CD14-positive monocyte (primary cell): ENCODE measurements around the gene IGF1R. TPM values are rescaled to one million over a fixed set of nuclear protein-coding genes. Genes with fewer than 3 reads are reported as not detected.

Source experiments
- DNase-seq, 3 donors: peaks; one replicate each; pipeline ENCODE4 v3.0.0-alpha.2; 2011 to 2022
- H2AFZ ChIP-seq: 2 replicates; pipeline ENCODE4 v1.6.0; 2012; ENCODE audit warnings: mild to moderate bottlenecking, low read depth, low read length, inconsistent platforms; ENCODE audit not compliant: insufficient read depth, poor library complexity, severe bottlenecking
- H3K27ac ChIP-seq, 2 donors: 1 replicate in 1 of 2; 2 replicates in 1 of 2; pipeline ENCODE4 v1.5.1; 2012 to 2013; ENCODE audit warnings: low read length in 2 of 2, control low read depth in 1 of 2, inconsistent platforms in 1 of 2, low read depth in 1 of 2, mild to moderate bottlenecking in 1 of 2
- H3K27me3 ChIP-seq, 2 donors: one replicate each; pipeline versions ENCODE4 v1.6.0 to v1.6.1; 2011 to 2013; ENCODE audit warnings: low read length in 2 of 2; ENCODE audit not compliant: control insufficient read depth in 2 of 2, insufficient read depth in 2 of 2
- H3K36me3 ChIP-seq, 2 donors: replicated peaks in 1 of 2; 1 replicate in 1 of 2; 2 replicates in 1 of 2; pipeline versions ENCODE4 v1.5.1 to v1.6.1; 2012 to 2013; ENCODE audit warnings: low read length in 2 of 2, control low read depth in 1 of 2, inconsistent platforms in 1 of 2, mild to moderate bottlenecking in 1 of 2; ENCODE audit not compliant: insufficient read depth in 2 of 2, control insufficient read depth in 1 of 2
- H3K4me1 ChIP-seq, 2 donors: 1 replicate in 1 of 2; 2 replicates in 1 of 2; pipeline versions ENCODE4 v1.5.1 to v1.6.1; 2012 to 2013; ENCODE audit warnings: low read length in 2 of 2, control low read depth in 1 of 2, inconsistent platforms in 1 of 2, mild to moderate bottlenecking in 1 of 2, moderate library complexity in 1 of 2; ENCODE audit not compliant: insufficient read depth in 2 of 2, control insufficient read depth in 1 of 2
- H3K4me2 ChIP-seq: replicated peaks from 2 replicates; pipeline ENCODE3; 2012; ENCODE audit warnings: low read length, moderate library complexity, mild to moderate bottlenecking; ENCODE audit not compliant: poor library complexity, severe bottlenecking; ENCODE audit errors: extremely low read depth
- H3K4me3 ChIP-seq, 3 experiments: fragments of 200-600 bp in 1 of 3; sonication (generic) in 1 of 3; replicated peaks in 1 of 3; 1 replicate in 2 of 3; 2 replicates in 1 of 3; pipeline ENCODE4 v1.5.1; 2011 to 2013; ENCODE audit warnings: low read length in 3 of 3, mild to moderate bottlenecking in 3 of 3, control low read depth in 2 of 3, low read depth in 2 of 3, inconsistent platforms in 1 of 3, moderate library complexity in 1 of 3
- H3K79me2 ChIP-seq: 2 replicates; pipeline ENCODE4 v1.6.0; 2012; ENCODE audit warnings: mild to moderate bottlenecking, control low read depth, inconsistent platforms, low read length, moderate library complexity; ENCODE audit not compliant: insufficient read depth
- H3K9ac ChIP-seq: 2 replicates; pipeline ENCODE4 v1.6.0; 2017; ENCODE audit warnings: low read length, mild to moderate bottlenecking; ENCODE audit not compliant: insufficient read depth, poor library complexity, severe bottlenecking
- H3K9me3 ChIP-seq, 2 donors: replicated peaks in 1 of 2; 1 replicate in 1 of 2; 2 replicates in 1 of 2; pipeline versions ENCODE4 v1.5.1 to v1.6.1; 2012 to 2013; ENCODE audit warnings: low read length in 2 of 2, control low read depth in 1 of 2; ENCODE audit not compliant: control insufficient read depth in 1 of 2, insufficient read depth in 1 of 2
- H4K20me1 ChIP-seq: 2 replicates; pipeline ENCODE4 v1.6.0; 2012; ENCODE audit warnings: mild to moderate bottlenecking, low read length, control low read depth, moderate library complexity; ENCODE audit not compliant: insufficient read depth
- H3K27ac Mint-ChIP-seq, 7 donors: one replicate each; pipeline ENCODE4 v1.8.0; 2020; ENCODE audit warnings: mild to moderate bottlenecking in 7 of 7, mixed read lengths in 7 of 7, moderate library complexity in 6 of 7, inconsistent platforms in 2 of 7
- H3K27me3 Mint-ChIP-seq, 3 donors: one replicate each; pipeline ENCODE4 v1.8.0; 2021 to 2022; ENCODE audit warnings: low read depth in 3 of 3, mild to moderate bottlenecking in 3 of 3, mixed read lengths in 3 of 3, moderate library complexity in 3 of 3, inconsistent platforms in 1 of 3
- H3K36me3 Mint-ChIP-seq, 2 donors: one replicate each; pipeline ENCODE4 v1.8.0; 2020; ENCODE audit warnings: mixed read lengths in 2 of 2, inconsistent platforms in 1 of 2, mild to moderate bottlenecking in 1 of 2
- H3K4me1 Mint-ChIP-seq: one replicate; pipeline ENCODE4 v1.8.0; 2020; ENCODE audit warnings: mild to moderate bottlenecking, mixed read lengths
- H3K4me3 Mint-ChIP-seq, 2 donors: one replicate each; pipeline ENCODE4 v1.8.0; 2020; ENCODE audit warnings: mild to moderate bottlenecking in 2 of 2, mixed read lengths in 2 of 2, moderate library complexity in 1 of 2
- H3K9me3 Mint-ChIP-seq, 7 donors: one replicate each; pipeline ENCODE4 v1.8.0; 2020 to 2022; ENCODE audit warnings: mixed read lengths in 7 of 7, mild to moderate bottlenecking in 6 of 7, moderate library complexity in 6 of 7, inconsistent platforms in 2 of 7
- WGBS: methylation state at CpG from one replicate; pipeline ENCODE4 v1.1.5; 2013; ENCODE audit warnings: missing lambda C conversion rate; ENCODE audit not compliant: insufficient coverage; 5-methylcytosine and 5-hydroxymethylcytosine counted together
- intact Hi-C, 2 donors: fragments of 100-400 bp; cut with micrococcal nuclease; formaldehyde crosslinking; loops; one replicate each; pipeline versions ENCODE4 v1.15.0 to v1.15.1; 2023
- polyA plus RNA-seq, 3 donors: library from polyadenylated mRNA; depleted of rRNA in 1 of 3; unstranded in 2 of 3; stranded (reverse) in 1 of 3; fragments of 300-500 nt in 2 of 3; fragments of >200 nt in 1 of 3; fragmentation: Illumina TruSeq in 2 of 3; gene quantifications; 1 replicate in 2 of 3; 2 replicates in 1 of 3; pipeline ENCODE4 v1.2.3, GENCODE V29; 2012 to 2021
- TF ChIP-seq, protein P1 (sequence below): fragments of 200-600 bp; IDR thresholded peaks from one replicate; pipeline ENCODE4 v1.8.0; 2022; ENCODE audit warnings: antibody characterized with exemption, mild to moderate bottlenecking

IGF1R gene
- polyA plus RNA-seq, 3 donors: 0.35 to 4.9 (median 0.67) TPM

DNA sequence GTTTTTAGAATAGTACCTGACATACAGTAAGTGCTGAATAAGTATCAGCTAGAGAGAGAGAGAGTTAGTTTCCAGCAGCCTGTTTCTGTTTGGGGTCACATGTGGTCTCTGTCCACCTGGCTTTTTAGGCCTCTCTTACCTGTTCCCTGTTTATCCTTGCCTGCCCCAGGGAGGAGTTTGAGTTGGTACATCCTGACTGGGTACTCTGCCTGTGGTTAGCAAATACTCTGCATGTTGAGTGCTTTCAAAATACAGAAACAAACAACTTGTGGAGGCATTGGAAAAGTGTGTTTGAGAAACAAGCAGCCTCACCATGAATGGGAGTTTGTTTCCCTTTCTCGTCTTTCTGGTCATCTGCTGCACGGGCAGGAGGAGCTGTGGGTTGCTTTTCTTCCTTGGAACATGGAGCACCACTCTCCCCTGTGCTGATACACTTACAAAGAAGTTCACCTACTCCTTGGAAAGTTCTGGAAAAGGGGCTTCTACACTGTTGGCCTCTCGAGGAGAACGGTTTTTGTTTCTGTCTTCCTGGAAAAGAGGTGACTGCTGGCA, 193.2 kb downstream of the IGF1R start:
- H3K9me3 ChIP-seq: no peaks in the 10 kb centered on the region
- Mint-ChIP-seq H3K36me3 (peaks cover 0 to 6% of the 10 kb centered on the region in 2 donors), H3K27ac (no peak overlapping the region), H3K4me3 (no peak overlapping the region), H3K9me3 (peaks cover 0 to 7% (median 3%) of the 10 kb centered on the region in 7 donors), H3K4me1 (peaks cover 37% of the 10 kb centered on the region), H3K27me3 (peaks cover 0 to 4% (median 0%) of the 10 kb centered on the region in 3 donors)
- no peak for DNase-seq
- no peak overlapping the region for H3K4me2 ChIP-seq
- no peak overlapping the region for H2AFZ ChIP-seq
- H4K20me1 ChIP-seq: peaks cover 33% of the 10 kb centered on the region
- TF ChIP-seq, protein P1, sequence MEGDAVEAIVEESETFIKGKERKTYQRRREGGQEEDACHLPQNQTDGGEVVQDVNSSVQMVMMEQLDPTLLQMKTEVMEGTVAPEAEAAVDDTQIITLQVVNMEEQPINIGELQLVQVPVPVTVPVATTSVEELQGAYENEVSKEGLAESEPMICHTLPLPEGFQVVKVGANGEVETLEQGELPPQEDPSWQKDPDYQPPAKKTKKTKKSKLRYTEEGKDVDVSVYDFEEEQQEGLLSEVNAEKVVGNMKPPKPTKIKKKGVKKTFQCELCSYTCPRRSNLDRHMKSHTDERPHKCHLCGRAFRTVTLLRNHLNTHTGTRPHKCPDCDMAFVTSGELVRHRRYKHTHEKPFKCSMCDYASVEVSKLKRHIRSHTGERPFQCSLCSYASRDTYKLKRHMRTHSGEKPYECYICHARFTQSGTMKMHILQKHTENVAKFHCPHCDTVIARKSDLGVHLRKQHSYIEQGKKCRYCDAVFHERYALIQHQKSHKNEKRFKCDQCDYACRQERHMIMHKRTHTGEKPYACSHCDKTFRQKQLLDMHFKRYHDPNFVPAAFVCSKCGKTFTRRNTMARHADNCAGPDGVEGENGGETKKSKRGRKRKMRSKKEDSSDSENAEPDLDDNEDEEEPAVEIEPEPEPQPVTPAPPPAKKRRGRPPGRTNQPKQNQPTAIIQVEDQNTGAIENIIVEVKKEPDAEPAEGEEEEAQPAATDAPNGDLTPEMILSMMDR: no peak
- no peaks in the 10 kb centered on the region for H3K36me3 ChIP-seq
- H3K27ac ChIP-seq: no peak overlapping the region
- no peak overlapping the region for H3K4me3 ChIP-seq
- intact Hi-C loops: no loop called here
- H3K27me3 ChIP-seq: no peaks in the 10 kb centered on the region
- 73% methylated on average over 2 of the region's 4 CpGs for WGBS
- H3K9ac ChIP-seq: no peak overlapping the region
- peaks cover 25% of the 10 kb centered on the region for H3K79me2 ChIP-seq
- H3K4me1 ChIP-seq: peaks cover 15 to 30% of the 10 kb centered on the region in 2 donors

DNA sequence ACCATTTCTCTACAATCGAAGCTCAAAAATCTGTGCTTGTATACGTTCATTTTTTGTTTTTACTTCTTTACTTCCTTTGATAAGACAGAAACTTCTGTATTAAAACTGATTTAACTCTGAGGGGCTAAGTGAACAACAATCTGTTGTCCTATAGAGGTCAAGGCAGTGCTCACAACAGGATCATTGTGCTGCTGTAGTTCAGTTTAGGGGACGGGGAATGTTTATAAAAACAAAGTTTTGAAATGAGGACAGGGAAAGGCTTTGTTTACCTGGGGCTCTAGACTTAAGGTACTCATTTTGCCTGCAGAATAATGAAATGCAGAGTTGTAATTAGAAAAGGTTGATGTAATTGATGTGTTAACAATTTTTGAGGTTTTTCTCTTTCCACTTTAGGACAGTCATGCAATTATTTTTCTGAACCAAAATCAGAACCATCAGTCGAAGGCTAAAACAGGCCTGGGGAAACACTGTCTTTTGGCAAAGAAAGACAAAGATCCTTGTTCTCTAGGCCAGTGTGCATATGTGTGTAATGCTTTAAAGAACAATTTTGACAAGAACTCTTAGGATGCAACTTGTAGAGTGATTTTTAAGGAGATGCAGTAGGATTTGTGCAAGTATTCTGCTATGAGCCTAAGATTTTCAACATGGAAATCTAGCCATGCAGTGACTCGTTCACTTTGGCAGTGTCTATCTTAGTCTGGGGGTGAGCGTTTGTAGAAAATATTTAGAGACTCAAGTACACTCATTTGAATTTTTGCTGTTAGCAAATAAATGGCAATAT, 194.0 kb downstream of the IGF1R start:
- Mint-ChIP-seq H3K36me3 (peaks cover 0 to 5% of the 10 kb centered on the region in 2 donors), H3K27ac (peak overlapping the region in 1 of 7 donors; percentile 12), H3K27me3 (peaks cover 0 to 3% (median 0%) of the 10 kb centered on the region in 3 donors), H3K4me3 (no peak overlapping the region), H3K9me3 (peaks cover 0 to 2% (median 0%) of the 10 kb centered on the region in 7 donors), H3K4me1 (peaks cover 31% of the 10 kb centered on the region)
- H3K9me3 ChIP-seq: no peaks in the 10 kb centered on the region
- H3K4me3 ChIP-seq: no peak overlapping the region
- no peak overlapping the region for H3K9ac ChIP-seq
- peaks cover 29% of the 10 kb centered on the region for H3K79me2 ChIP-seq
- H3K27me3 ChIP-seq: no peaks in the 10 kb centered on the region
- H3K36me3 ChIP-seq: no peaks in the 10 kb centered on the region
- no peak overlapping the region for H3K4me2 ChIP-seq
- peaks cover 33% of the 10 kb centered on the region for H4K20me1 ChIP-seq
- WGBS: 96% methylated on average over 4 of the region's 6 CpGs
- no peak overlapping the region for H3K27ac ChIP-seq
- no peak for DNase-seq
- peaks cover 15 to 30% of the 10 kb centered on the region in 2 donors for H3K4me1 ChIP-seq
- intact Hi-C loops: no loop called here
- H2AFZ ChIP-seq: no peak overlapping the region
- TF ChIP-seq, protein P1: no peak
